Memory B cell (primary cell): ENCODE measurements around the gene RPS6KA5.
"Not testable (repeated sequence)": the region's sequence is repeated elsewhere in the genome, so short reads cannot be mapped to it uniquely, and the experiment has no call there.

Experiments used
- ATAC-seq: fragments of 150-1000 bp; cut with Tn5 transposase; 2 replicates; pipeline ENCODE4 v1.10.0; 2021; ENCODE audit warnings: low read depth, mild to moderate bottlenecking, moderate library complexity
- DNase-seq, 2 donors: peaks; one replicate each; pipeline ENCODE4 v3.0.0; 2022; ENCODE audit warnings: low spot score in 2 of 2
- H3K27ac Mint-ChIP-seq: one replicate; pipeline ENCODE4 v1.8.0; 2022; ENCODE audit warnings: mild to moderate bottlenecking, moderate library complexity, mixed read lengths
- H3K27me3 Mint-ChIP-seq: one replicate; pipeline ENCODE4 v1.8.0; 2022; ENCODE audit warnings: mixed read lengths
- H3K36me3 Mint-ChIP-seq: one replicate; pipeline ENCODE4 v1.8.0; 2022; ENCODE audit warnings: mild to moderate bottlenecking, mixed read lengths
- H3K4me1 Mint-ChIP-seq: one replicate; pipeline ENCODE4 v1.8.0; 2022; ENCODE audit warnings: mixed read lengths
- H3K4me3 Mint-ChIP-seq: one replicate; pipeline ENCODE4 v1.8.0; 2022; ENCODE audit warnings: mild to moderate bottlenecking, moderate library complexity, mixed read lengths
- H3K9me3 Mint-ChIP-seq: one replicate; pipeline ENCODE4 v1.8.0; 2022; ENCODE audit warnings: mixed read lengths

Gene RPS6KA5

DNA sequence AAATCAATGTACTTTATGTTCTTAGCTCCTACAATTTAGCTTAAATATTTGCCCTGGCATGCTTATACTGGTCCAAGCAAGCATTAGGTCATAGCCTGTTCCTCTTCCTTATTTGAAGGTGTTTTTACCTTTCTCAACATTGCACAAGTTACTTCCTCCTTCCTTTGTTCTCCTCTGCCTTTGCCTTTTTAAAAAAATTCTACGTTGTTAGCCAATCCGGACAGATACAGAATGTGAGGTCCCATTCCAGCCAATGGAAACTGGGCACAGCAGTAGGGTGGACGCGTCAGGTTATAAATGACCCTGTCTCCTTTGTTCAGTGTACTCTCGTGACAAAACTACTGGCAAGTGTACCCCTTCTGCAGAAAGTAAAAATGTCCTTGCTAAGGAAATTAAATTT lies 27.0 kb upstream of the RPS6KA5 start:
- ATAC-seq, H3K4me1 Mint-ChIP-seq, H3K4me3 Mint-ChIP-seq, DNase-seq, H3K27me3 Mint-ChIP-seq, H3K9me3 Mint-ChIP-seq: not testable (repeated sequence)
- H3K36me3 Mint-ChIP-seq = peaks cover 14% of the 10 kb centered on the region
- peak overlapping the region; percentile 29 for H3K27ac Mint-ChIP-seq

DNA sequence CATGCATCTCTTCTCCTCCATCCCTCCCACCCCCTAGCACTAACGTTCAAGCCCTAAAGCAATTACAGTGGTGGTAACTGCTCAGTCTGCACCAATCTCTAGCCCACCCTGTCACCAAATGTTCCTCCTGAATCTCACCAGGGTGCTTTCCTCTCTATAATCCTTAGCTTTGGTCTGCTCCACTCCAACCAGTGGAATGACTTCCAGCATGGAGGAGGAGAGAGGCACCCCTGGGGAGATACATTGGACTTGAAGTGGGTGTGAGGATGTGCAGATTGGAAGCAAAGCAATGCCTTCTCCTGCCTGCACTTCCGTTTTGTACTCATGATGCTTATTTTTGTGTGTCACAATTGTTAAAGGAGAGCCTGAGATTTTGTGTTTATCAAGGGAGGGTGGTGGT lies 24.1 kb upstream of the RPS6KA5 start:
- Mint-ChIP-seq H3K4me1 (peaks cover 9% of the 10 kb centered on the region), H3K27me3 (no peaks in the 10 kb centered on the region), H3K4me3 (no peak overlapping the region), H3K27ac (no peak overlapping the region), H3K36me3 (peaks cover 18% of the 10 kb centered on the region), H3K9me3 (no peaks in the 10 kb centered on the region)
- DNase-seq (no peak), ATAC-seq (no peak)

DNA sequence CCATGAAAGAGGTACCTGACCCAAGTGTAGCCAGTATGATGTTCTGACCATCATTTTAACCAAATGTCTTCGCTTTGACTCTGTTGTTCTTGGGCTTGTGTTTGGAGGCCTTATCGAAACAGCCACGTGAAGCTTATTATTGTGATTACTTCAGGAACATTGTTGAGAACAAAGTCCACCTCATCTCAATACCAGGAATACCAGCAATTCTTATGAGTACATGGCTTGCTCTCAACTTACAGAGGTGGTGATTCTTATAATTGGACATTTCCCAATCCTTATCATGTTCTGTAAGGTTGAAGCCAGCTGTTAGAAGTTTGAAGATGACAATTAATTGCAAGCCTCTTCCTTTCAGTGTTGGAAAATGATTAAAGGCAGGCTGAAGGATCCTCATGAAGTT lies 21.8 kb upstream of the RPS6KA5 start:
- H3K27ac Mint-ChIP-seq = no peak overlapping the region

DNA sequence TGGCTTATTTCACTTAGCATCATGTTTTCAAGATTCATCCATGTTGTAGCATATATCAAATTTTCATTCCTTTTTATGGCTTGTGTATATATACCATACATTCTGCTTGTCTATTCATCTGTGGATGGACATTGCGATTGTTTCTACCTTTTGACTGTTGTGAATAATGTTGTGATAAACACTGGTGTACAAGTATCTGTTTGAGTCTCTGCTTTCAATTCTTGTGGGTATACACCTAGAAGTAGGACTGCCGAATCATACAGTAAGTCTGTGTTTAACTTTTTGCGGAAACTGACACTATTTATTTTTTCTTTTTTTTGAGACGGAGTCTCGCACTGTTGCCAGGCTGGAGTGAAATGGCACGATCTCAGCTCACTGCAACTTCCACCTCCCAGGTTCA lies 19.6 kb upstream of the RPS6KA5 start:
- Mint-ChIP-seq H3K4me3 (no peak overlapping the region), H3K4me1 (peaks cover 6% of the 10 kb centered on the region), H3K27ac (no peak overlapping the region), H3K36me3 (peaks cover 16% of the 10 kb centered on the region), H3K27me3 (no peaks in the 10 kb centered on the region), H3K9me3 (no peaks in the 10 kb centered on the region)
- DNase-seq (no peak), ATAC-seq (no peak)

More for the DNA sequence above, 21.8 kb upstream of the RPS6KA5 start:
- DNase-seq (no peak), ATAC-seq (no peak)
- Mint-ChIP-seq H3K4me1 (peaks cover 5% of the 10 kb centered on the region), H3K36me3 (peaks cover 18% of the 10 kb centered on the region), H3K9me3 (no peaks in the 10 kb centered on the region), H3K27me3 (no peaks in the 10 kb centered on the region), H3K4me3 (no peak overlapping the region)

DNA sequence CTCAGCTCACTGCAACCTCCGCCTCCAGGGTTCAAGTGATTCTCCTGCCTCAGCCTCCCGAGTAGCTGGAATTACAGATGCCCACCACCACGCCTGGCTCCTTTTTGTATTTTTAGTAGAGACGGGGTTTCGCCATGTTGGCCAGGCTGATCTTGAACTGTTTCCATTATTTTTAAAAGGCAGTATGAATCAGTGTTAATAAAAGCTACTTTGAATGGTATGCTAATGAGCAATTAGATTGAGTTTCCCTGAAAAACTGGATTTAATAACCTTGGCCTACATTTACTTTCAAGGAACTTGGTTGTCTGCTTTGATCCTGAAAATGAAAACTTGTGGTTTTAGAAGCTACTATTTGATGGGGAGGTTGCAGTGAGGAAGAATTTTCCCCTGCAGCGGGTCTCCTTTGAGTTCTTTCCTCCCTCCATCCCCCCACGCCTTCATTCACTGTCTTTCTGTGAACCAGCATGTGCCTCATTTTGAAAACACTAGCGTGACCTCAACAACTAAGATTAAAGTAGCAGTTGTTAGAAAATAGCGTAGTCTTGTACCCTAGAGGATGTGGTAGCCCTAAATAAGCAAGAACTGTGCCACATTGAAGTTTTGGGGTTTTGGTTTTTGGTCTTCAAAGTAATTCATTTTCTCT lies 17.8 kb upstream of the RPS6KA5 start:
- Mint-ChIP-seq H3K36me3 (peaks cover 9% of the 10 kb centered on the region), H3K27ac (no peak overlapping the region), H3K4me1 (peaks cover 6% of the 10 kb centered on the region), H3K4me3 (no peak overlapping the region), H3K9me3 (no peaks in the 10 kb centered on the region), H3K27me3 (no peaks in the 10 kb centered on the region)
- ATAC-seq (no peak), DNase-seq (no peak)

DNA sequence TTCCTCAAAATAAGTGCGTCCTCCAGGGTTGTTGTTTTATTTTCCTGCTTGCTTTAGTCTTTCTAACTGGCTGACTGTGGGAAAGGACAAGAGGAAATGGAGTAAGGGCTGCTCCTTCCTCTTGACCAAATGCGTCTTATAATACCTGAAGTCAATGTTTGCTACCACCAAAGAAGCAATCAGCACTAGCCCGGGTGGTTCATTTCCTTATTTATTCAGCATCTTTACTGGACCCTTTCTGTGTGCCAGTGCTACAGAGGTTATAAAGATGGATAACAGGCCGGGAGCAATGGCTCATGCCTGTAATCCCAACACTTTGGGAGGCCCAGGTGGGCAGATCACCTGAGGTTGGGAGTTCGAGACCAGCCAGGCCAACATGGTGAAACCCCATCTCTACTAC lies 15.1 kb upstream of the RPS6KA5 start:
- no peak for ATAC-seq
- no peak for DNase-seq
- Mint-ChIP-seq H3K27ac (no peak overlapping the region), H3K27me3 (no peaks in the 10 kb centered on the region), H3K9me3 (peaks cover 1% of the 10 kb centered on the region), H3K4me1 (peaks cover 6% of the 10 kb centered on the region), H3K36me3 (peaks cover 3% of the 10 kb centered on the region), H3K4me3 (no peak overlapping the region)

DNA sequence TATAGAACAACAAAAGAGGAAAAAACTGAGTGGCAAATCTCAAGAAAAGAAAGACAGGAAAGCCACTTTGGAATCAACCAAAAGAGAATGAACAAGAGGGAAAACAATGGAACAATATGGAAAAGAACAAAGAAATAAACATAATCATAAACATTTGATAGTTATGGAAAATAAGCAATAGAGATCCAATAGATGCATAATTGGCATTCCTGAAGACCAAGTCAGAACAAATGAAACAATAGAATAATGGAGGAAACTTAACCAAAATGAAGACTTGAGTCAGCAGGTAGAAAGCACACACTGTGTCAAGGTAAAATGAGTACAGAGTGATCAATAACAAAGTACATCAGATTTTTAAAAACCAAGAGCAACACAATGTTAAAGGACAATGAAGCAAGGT lies 10.1 kb upstream of the RPS6KA5 start:
- Mint-ChIP-seq H3K27ac (no peak overlapping the region), H3K4me3 (no peak overlapping the region), H3K9me3 (peaks cover 3% of the 10 kb centered on the region), H3K36me3 (peaks cover 9% of the 10 kb centered on the region), H3K27me3 (no peaks in the 10 kb centered on the region), H3K4me1 (peaks cover 14% of the 10 kb centered on the region)
- ATAC-seq (no peak), DNase-seq (no peak)

DNA sequence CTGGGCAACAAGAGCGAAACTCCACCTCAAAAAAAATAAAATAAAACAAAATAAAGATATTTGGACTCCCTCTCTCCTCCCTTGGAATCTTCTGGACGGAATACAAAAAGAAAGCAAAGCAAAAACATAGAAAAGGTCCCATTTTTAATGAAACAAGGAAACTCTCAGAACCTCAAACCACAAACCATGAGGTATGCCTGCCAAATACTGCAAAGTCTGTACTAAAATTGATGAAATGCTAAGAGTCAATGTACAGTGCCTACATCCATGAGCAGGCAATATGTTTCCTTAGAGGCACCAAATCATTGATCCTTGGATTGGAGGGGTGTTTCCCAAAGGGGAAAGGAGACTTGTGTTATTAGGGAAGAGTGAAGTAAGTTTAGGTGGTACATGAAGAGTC lies 8.2 kb upstream of the RPS6KA5 start:
- Mint-ChIP-seq H3K27me3 (no peaks in the 10 kb centered on the region), H3K9me3 (peaks cover 3% of the 10 kb centered on the region), H3K4me1 (peaks cover 17% of the 10 kb centered on the region), H3K36me3 (peaks cover 17% of the 10 kb centered on the region), H3K27ac (no peak overlapping the region), H3K4me3 (no peak overlapping the region)
- DNase-seq = no peak
- no peak for ATAC-seq

DNA sequence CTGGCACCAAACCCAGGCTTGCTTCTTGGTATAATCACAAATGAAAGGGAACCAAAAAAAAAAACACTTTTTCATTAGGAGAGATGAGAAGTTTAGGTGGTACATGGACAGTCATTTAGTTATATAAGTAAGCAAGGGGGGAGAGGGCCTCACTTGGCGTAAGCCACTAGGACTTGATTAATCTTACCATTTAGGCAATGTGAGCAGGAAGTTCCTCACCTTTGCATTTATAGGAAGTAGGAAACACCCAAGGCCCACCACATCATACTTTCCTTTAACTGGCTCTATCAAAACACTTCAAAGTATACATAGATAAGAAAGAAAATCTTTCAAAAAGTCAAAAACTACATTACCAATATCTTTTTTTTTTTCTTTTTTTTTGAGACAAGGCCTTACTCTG lies 6.7 kb upstream of the RPS6KA5 start:
- Mint-ChIP-seq H3K4me1 (peaks cover 27% of the 10 kb centered on the region), H3K27ac (no peak overlapping the region), H3K36me3 (peaks cover 17% of the 10 kb centered on the region), H3K27me3 (no peaks in the 10 kb centered on the region), H3K4me3 (no peak overlapping the region), H3K9me3 (peaks cover 3% of the 10 kb centered on the region)
- no peak for DNase-seq
- no peak for ATAC-seq

DNA sequence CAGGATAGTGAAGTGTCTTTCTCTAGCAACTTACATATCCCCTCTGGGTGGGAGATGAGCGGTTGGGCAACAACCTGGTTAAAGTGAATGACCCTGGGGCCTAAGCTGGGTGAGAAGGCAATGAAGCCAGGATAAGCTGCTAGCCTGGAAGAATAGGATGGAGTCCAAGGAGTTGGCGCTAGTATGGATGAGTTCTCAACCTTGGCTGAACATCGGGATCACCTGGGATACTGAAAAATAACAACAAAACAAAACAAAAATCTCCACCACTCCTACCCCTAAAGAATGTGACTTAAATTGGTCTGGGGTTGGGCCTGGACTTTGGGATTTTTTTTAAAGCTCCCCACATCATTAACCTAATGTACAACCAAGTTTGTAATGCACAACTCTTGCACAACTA lies 4.8 kb upstream of the RPS6KA5 start:
- peaks cover 27% of the 10 kb centered on the region for H3K4me1 Mint-ChIP-seq
- H3K4me3 Mint-ChIP-seq = no peak overlapping the region
- ATAC-seq (no peak), DNase-seq (no peak)
- H3K27ac Mint-ChIP-seq = no peak overlapping the region
- H3K36me3 Mint-ChIP-seq = peaks cover 13% of the 10 kb centered on the region
- no peaks in the 10 kb centered on the region for H3K27me3 Mint-ChIP-seq
- no peaks in the 10 kb centered on the region for H3K9me3 Mint-ChIP-seq

DNA sequence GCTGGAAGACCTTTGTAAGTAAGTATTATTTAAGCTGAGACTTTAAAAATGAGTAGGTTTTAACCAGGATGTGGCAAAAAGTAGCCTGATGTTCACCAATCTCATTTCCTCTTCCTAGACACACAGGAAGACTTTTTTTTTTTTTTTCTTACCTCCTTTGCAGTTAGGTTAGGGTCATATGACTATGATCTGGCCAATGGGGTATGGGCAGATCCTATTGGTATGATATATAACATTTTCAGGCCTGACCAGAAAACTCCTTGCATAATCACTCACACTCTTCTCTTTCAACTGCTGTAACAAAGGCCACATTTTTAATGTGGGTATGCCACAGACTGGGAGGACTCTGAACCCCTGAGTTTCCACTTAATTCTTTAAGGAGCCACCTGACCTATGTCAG lies 2.7 kb upstream of the RPS6KA5 start:
- no peak for DNase-seq
- H3K36me3 Mint-ChIP-seq = peaks cover 11% of the 10 kb centered on the region
- H3K27ac Mint-ChIP-seq = peak overlapping the region; percentile 5
- H3K27me3 Mint-ChIP-seq = no peaks in the 10 kb centered on the region
- no peaks in the 10 kb centered on the region for H3K9me3 Mint-ChIP-seq
- ATAC-seq = no peak
- no peak overlapping the region for H3K4me3 Mint-ChIP-seq
- H3K4me1 Mint-ChIP-seq = peaks cover 32% of the 10 kb centered on the region

DNA sequence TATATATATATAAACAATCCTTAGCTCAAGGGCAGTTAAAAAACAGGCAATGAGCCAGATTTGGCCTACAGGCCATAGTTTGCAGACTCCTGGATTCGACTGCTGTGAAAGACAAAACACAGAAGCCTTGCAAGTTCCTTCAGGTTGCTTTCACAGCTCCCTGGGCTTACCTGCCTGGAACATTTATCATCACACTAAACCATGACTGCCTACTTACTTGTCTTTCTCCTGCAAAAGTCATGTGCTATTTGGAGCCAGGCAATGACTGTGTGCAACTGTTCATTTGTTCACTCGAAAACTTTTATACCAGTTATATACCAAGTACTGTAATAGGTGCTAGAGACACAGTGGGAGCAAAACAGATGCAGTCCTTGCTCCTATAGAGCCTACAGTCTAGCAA lies 2.2 kb upstream of the RPS6KA5 start:
- Mint-ChIP-seq H3K36me3 (peaks cover 9% of the 10 kb centered on the region), H3K4me1 (peaks cover 32% of the 10 kb centered on the region), H3K4me3 (no peak overlapping the region), H3K27me3 (no peaks in the 10 kb centered on the region), H3K9me3 (no peaks in the 10 kb centered on the region), H3K27ac (peak overlapping the region; percentile 5)
- ATAC-seq = no peak
- DNase-seq = no peak

DNA sequence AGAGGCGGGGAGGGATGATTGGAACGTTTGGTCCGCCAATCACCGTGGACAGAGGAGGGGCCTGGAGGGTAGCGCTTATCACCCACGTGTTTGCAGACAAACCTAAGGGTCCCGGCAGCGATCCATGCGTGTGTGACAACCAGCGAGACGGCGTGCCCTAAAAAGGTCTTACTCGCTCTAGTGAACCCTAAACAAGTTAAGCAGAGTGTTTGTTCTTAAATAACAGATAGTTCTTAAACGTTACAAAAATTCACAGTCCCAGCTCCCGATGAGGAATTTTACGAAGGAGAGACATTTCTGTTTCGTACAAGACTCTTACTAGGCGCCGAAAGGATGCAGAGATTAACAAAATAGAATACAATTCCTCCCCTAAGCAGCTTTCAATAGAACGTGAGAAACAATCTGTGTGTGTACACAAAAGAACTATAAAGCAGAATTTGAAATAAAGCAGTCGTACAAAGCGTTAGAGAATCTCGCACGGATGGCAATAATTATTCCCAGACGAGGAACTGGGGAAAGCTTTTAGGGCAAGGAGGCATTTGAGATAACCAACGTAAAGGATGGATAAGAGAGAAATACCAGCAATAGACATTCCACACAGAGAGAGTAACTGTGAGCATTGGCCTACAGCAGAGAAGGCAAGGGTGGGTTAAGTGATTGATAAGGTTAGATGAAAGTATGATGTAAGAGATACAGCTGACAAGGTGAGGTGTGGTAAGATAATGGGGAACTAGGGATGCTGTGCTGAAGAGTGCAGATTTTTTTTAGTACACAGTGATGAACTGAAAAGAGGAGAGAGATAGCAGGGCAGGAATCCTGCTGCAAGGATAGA lies 831 bp upstream of the RPS6KA5 start:
- no peaks in the 10 kb centered on the region for H3K9me3 Mint-ChIP-seq
- ATAC-seq = no peak
- DNase-seq = peak in 1 of 2 donors; percentile 24
- H3K36me3 Mint-ChIP-seq = peaks cover 9% of the 10 kb centered on the region
- H3K4me3 Mint-ChIP-seq = no peak overlapping the region
- H3K27me3 Mint-ChIP-seq = no peaks in the 10 kb centered on the region
- no peak overlapping the region for H3K27ac Mint-ChIP-seq
- peaks cover 32% of the 10 kb centered on the region for H3K4me1 Mint-ChIP-seq

DNA sequence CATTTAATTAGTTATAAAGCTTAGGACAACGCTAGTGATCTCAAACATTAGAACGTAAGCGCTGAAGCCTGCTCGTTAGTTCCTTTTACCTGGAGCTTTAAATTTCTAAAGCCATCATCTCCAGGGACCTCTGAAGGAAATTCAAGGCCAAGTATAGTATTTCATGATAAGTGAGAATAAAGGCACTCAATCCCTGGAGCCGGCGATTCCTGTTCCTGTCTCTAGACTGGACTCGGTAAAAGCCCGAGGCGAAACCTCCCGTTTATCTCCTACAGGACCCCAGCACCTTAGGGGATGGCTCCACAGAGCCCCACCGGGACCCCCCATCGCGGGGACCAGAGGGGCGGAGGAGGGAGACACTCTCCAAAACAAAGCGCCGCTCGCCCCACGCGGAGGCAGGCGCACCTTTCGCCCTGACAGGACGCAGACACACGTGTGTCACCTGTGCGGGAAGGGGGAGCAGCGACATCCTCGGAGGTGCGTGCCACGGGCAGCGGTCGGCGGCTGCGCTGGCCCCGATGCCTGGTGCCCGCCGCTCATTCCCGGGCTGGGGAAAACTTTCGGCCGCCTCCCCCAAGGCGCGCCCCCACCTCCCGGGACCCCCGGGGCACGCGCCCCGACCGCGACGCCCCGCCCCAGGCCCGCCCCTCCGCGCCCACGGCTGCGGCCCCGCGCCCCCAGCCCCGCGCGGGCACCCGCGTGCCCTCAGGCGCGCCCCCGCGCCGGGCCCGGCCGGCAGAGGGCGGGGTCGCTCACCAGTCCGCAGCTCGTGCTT lies 678 bp downstream of the RPS6KA5 start:
- DNase-seq (peak; percentile 54 to 63), ATAC-seq (peak; percentile 28)
- Mint-ChIP-seq H3K36me3 (peaks cover 4% of the 10 kb centered on the region), H3K27me3 (no peaks in the 10 kb centered on the region), H3K9me3 (no peaks in the 10 kb centered on the region), H3K4me1 (peaks cover 37% of the 10 kb centered on the region), H3K27ac (no peak overlapping the region), H3K4me3 (peak overlapping the region; percentile 87)
